ENCODE results near the gene ARL4C. TPM values are rescaled to one million over a fixed set of nuclear protein-coding genes. Genes with fewer than 3 reads are reported as not detected.
"Not testable (repeated sequence)": the region's sequence is repeated elsewhere in the genome, so short reads cannot be mapped to it uniquely, and the experiment has no call there.

Gene ARL4C
- total and polyA plus RNA-seq, 2 experiments from 2014 or later = 5.8 to 9.9 TPM

DNA sequence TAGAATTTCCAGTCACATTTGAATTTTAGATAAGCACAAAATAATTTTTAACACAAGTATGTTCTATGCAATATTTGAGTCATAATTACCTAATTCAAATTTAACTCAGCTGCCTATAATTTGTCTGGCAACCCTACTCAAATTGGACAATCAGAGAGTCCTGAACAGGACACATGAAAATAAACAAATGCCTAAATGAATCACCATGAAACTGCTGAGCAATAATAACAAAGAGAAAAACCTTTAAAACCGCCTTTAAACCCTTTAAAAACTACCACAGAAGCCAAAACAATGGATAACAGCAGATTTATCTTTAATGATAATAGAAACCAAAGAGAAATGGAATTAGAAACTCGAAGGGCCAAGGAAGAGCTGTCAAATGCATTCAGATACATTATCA is 39.5 kb downstream of the ARL4C start:
- H4K20me1 ChIP-seq (replicated peaks; ENCODE audit: insufficient read depth) = no peaks in the 10 kb centered on the region
- no peak overlapping the region for H3K27ac ChIP-seq (ENCODE audit: low read depth)
- no peaks in the 10 kb centered on the region for H3K36me3 ChIP-seq (ENCODE audit: insufficient read depth)
- Mint-ChIP-seq H3K36me3 (ENCODE audit: low read depth) (peaks cover 4% of the 10 kb centered on the region; the same call in 2 of the 3 replicates), H3K4me1 (peaks cover 7% of the 10 kb centered on the region; the same call in 2 of the 3 replicates), H3K27me3 (ENCODE audit: insufficient read depth, low read depth, poor library complexity) (no peaks in the 10 kb centered on the region), H3K4me3 (no peak overlapping the region), H3K9me3 (peaks cover 12% of the 10 kb centered on the region), H3K27ac (no peak overlapping the region)
- no peaks in the 10 kb centered on the region for H3K4me1 ChIP-seq (ENCODE audit: insufficient read depth)
- H3K27me3 ChIP-seq (ENCODE audit: insufficient read depth) = no peaks in the 10 kb centered on the region
- DNase-seq (ENCODE audit: low spot score) (no peak), ATAC-seq (no peak)
- H3K4me3 ChIP-seq = no peak overlapping the region
- H3K4me2 ChIP-seq = no peak overlapping the region
- no peaks in the 10 kb centered on the region for H3K79me2 ChIP-seq (replicated peaks; ENCODE audit: insufficient read depth)
- H3F3A ChIP-seq (replicated peaks; ENCODE audit: low read depth) = no peaks in the 10 kb centered on the region
- H3K9me2 ChIP-seq (ENCODE audit: insufficient read depth) = peaks cover 12% of the 10 kb centered on the region
- TF ChIP-seq EZH2phosphoT487 (IDR thresholded peaks at IDR 0.05; ENCODE audit: unreplicated experiment) (no peak), CREB1 (CRISPR knock-in tag; IDR thresholded peaks at IDR 0.05; ENCODE audit: low read depth) (no peak), EZH2 (IDR thresholded peaks at IDR 0.05; ENCODE audit: low read depth, unreplicated experiment) (no peak)
- TF ChIP-seq, protein P1, sequence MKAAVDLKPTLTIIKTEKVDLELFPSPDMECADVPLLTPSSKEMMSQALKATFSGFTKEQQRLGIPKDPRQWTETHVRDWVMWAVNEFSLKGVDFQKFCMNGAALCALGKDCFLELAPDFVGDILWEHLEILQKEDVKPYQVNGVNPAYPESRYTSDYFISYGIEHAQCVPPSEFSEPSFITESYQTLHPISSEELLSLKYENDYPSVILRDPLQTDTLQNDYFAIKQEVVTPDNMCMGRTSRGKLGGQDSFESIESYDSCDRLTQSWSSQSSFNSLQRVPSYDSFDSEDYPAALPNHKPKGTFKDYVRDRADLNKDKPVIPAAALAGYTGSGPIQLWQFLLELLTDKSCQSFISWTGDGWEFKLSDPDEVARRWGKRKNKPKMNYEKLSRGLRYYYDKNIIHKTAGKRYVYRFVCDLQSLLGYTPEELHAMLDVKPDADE (IDR thresholded peaks at IDR 0.05) = no peak
- no peak overlapping the region for H2AFZ ChIP-seq

DNA sequence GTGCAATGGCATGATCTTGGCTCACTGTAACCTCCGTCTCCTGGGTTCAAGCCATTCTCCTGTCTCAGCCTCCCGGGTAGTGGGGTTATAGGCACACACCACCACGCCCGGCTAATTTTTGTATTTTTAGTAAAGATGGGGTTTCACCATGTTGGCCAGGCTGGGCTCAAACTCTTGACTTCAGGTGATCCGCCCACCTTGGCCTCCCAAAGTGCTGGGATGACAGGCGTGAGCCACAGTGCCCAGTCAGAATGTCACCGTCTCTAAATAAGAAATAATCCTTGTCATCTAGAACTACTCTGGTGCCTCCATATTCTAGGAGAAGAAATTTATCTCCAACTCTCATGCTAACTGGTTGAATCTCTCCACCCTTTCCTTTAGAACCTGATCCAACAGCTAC is 41.6 kb downstream of the ARL4C start:
- not testable (repeated sequence) for H3K4me3 Mint-ChIP-seq; H3K36me3 ChIP-seq (ENCODE audit: insufficient read depth); H3K27me3 ChIP-seq (ENCODE audit: insufficient read depth); H3K36me3 Mint-ChIP-seq (ENCODE audit: low read depth); H3K27ac ChIP-seq (ENCODE audit: low read depth); DNase-seq (ENCODE audit: low spot score); H3K27me3 Mint-ChIP-seq (ENCODE audit: insufficient read depth, low read depth, poor library complexity); H3K4me3 ChIP-seq; H2AFZ ChIP-seq; H3K27ac Mint-ChIP-seq; H4K20me1 ChIP-seq (replicated peaks; ENCODE audit: insufficient read depth); H3F3A ChIP-seq (replicated peaks; ENCODE audit: low read depth); H3K4me1 ChIP-seq (ENCODE audit: insufficient read depth); H3K79me2 ChIP-seq (replicated peaks; ENCODE audit: insufficient read depth); ATAC-seq; H3K4me2 ChIP-seq
- H3K4me1 Mint-ChIP-seq = peaks cover 13% of the 10 kb centered on the region
- H3K9me3 Mint-ChIP-seq = peaks cover 12% of the 10 kb centered on the region
- peaks cover 17% of the 10 kb centered on the region for H3K9me2 ChIP-seq (ENCODE audit: insufficient read depth)

DNA sequence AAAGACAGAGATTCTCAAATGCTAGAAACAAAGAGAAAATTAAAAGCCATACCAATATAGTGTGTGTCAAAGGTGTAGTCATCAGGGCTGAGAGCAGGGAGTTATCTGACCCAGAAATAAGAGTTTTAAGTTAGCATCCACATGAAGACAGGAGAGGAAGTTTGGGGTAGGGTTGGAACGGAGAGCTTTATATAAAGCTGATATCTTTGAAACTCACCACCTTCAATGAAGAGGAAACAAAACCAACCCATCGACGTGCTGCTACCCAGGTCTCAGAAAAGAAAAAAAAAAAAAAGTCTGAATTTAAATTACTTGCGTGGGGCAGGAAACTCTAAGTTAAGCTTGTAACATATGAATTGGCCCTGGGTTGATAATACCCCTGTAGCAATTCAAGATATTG is 42.4 kb downstream of the ARL4C start:
- Mint-ChIP-seq H3K4me3 (no peak overlapping the region), H3K4me1 (peaks cover 18% of the 10 kb centered on the region), H3K9me3 (peaks cover 12% of the 10 kb centered on the region), H3K27ac (no peak overlapping the region), H3K27me3 (ENCODE audit: insufficient read depth, low read depth, poor library complexity) (no peaks in the 10 kb centered on the region), H3K36me3 (ENCODE audit: low read depth) (peaks cover 4% of the 10 kb centered on the region; the same call in 2 of the 3 replicates)
- Histone ChIP-seq H3K36me3 (ENCODE audit: insufficient read depth) (no peaks in the 10 kb centered on the region), H3K27ac (ENCODE audit: low read depth) (no peak overlapping the region), H3K9me2 (ENCODE audit: insufficient read depth) (peaks cover 17% of the 10 kb centered on the region), H4K20me1 (replicated peaks; ENCODE audit: insufficient read depth) (no peaks in the 10 kb centered on the region), H2AFZ (no peak overlapping the region), H3K4me2 (no peak overlapping the region), H3K4me1 (ENCODE audit: insufficient read depth) (peaks cover 4% of the 10 kb centered on the region; the same call in 1 of the 2 replicates), H3K79me2 (replicated peaks; ENCODE audit: insufficient read depth) (no peaks in the 10 kb centered on the region), H3K4me3 (no peak overlapping the region), H3F3A (replicated peaks; ENCODE audit: low read depth) (no peaks in the 10 kb centered on the region), H3K27me3 (ENCODE audit: insufficient read depth) (no peaks in the 10 kb centered on the region)
- ATAC-seq = no peak
- no peak for DNase-seq (ENCODE audit: low spot score)
- TF ChIP-seq ZNF114 (CRISPR knock-in tag; IDR thresholded peaks at IDR 0.05) (no peak), JUNB (IDR thresholded peaks at IDR 0.05; ENCODE audit: unreplicated experiment) (no peak), ZNF331 (CRISPR knock-in tag; IDR thresholded peaks at IDR 0.05; ENCODE audit: low read depth) (no peak), CREB1 (CRISPR knock-in tag; IDR thresholded peaks at IDR 0.05; ENCODE audit: low read depth) (no peak), EZH2 (IDR thresholded peaks at IDR 0.05; ENCODE audit: low read depth, unreplicated experiment) (no peak), EZH2phosphoT487 (IDR thresholded peaks at IDR 0.05; ENCODE audit: unreplicated experiment) (no peak)
- TF ChIP-seq, protein P1 (IDR thresholded peaks at IDR 0.05) = no peak

All from GM23338 (cell line).